CD1c-positive myeloid dendritic cell (primary cell): ENCODE measurements around the gene CDS2.
"Not testable (repeated sequence)": the region's sequence is repeated elsewhere in the genome, so short reads cannot be mapped to it uniquely, and the experiment has no call there.

Experiments
- DNase-seq: peaks from one replicate; pipeline ENCODE4 v3.0.0-alpha.2; 2016; ENCODE audit errors: extremely low spot score

Gene CDS2

DNA sequence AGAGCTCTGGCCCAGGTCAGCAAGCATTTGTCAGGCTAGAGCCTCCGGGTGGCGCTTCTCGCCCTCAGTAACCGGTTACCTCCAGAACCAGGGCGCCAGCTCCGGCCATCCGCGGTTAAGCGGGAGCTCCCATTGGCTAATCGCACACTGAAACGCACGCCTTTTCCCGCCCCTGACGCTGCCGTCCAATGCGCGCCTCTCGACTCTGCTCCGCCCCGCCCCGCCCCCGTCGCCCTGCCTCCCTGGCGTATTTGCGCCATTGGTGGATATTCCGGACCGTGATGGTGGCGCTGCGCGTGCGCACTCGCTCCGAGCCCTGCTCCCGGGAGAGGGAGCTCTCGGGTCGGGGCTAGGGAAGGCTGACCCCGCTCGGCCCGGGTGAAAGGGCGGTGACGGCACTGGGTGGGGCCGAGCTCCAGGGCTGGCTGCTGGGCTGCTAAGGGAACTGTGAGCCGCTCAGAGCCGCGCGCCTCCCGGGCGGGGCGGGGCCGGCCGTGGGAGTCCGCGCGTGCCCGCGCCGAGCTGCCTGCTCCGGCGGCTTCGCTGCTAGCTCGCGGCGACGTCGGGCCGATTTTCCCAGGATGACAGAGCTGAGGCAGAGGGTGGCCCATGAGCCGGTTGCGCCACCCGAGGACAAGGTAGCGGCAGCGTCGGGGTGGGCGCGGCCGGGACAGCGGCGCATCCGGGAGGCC is at the start of gene CDS2:
CDS2 (plus strand) TSS at position 497 of the 692 bp plus-strand sequence; CDS start at position 582, 85 bp downstream.
- peak; percentile 100 for DNase-seq

DNA sequence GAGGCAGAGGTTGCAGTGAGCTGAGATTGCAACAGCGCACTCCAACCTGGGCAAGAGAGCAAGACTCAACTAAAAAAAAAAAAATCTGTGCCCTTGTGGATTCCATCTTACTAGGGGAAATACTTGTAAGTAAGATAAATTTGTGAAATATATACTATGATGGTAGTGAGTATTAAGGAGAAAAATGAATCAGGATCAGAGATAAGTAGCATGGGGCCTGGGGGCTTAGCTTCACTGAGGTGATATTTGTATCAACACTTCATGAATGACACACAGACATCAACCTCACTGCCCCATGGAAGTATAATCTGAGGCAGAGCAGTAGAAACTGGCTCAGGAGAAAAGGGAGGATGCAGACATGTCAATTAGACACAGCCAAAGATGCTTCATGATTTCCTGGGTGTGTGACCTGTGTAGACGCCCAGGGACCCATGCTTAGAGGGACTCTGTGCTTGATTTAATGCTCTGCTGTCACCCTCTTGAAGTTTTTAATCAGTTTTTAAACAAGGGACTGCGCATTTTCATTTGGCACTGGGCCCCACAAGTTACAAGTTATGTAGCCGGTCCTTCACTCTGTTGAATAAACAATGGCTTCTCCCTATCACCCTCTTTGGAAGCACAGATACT is 48.9 kb upstream of the CDS2 start:
- peak; percentile 17 for DNase-seq

DNA sequence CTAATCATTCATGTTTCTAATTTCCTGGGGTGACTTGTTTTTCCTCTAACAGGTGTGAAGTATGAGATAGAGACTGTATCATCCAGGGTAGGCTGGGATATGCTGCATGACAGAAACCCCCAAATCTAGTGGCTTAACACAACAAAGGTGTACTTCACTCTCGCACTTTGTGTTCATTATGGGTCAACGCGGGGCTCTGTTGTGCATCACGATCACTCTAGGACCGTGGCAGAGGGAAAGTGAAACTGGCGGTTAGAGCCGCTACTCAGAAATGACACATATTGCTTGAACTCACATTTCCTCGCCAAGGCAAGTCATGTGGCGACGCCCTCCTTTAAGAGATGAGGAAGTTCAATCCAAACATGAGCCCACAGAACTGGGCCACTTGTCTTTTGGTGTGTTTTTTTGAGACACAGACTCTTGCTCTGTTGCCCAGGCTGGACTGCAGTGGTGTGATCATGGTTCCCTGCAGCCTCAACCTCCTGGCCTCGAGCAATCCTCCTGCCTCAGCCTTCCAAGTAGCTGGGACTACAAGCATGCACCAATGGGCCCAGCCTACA is 48.3 kb upstream of the CDS2 start:
- peak; percentile 95 for DNase-seq

DNA sequence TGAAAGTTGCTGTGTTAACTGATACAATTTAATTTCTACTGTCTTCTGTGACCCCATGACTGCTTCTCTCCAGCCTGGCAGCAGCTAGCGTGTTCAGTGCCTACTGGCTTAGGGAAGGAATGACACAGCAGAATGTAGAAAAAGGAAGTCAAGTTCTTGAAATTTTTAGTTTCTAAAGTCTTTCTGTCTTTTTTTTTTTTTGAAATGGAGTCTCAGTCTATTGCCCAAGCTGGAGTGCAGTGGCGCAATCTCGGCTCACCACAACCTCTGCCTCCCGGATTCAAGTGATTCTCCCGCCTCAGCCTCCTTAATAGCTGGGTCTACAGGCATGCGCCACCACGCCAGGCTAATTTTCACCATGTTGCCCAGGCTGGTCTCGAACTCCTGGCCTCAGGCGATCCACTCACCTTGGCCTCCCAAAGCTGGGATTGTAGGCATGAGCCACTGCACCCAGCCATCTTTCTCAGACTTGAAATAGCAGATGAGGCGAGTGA is 46.4 kb upstream of the CDS2 start:
- DNase-seq = peak; percentile 94

DNA sequence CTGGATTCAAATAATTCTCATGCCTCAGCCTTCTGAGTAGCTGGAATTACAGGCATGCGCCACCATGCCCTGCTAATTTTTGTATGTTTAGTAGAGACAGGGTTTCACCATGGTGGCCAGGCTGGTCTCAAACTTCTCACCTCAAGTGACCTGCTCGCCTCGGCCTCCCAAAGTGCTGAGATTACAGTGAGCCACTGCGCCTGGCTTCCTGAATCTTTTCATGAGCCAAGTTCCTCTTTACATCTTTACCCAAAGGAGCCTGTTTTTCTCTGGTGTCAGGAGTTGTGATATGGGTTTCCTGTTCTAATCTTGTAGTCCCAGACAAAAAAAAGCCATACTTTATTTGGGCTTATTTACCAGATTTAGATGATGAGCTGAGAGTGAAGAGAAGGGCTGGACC is 41.4 kb upstream of the CDS2 start:
- DNase-seq = peak; percentile 74

DNA sequence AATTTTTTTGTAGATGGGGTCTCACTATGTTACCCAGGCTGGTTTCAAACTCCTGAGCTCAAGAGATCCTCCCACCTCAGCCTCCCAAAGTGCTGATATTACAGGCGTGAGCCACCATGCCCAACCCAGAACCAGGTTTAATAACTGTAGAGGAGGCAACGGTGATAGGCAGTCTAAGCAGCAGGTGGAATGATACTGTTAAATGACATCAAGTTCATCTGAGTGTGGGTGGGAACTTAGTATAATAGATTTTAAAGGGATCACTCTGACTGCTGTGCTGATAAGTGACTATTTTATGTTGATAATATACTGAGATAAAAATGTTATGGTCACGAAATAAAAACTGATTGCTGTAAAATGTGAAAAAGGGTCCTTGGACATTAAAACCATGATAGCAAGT is 38.1 kb upstream of the CDS2 start:
- no peak for DNase-seq

DNA sequence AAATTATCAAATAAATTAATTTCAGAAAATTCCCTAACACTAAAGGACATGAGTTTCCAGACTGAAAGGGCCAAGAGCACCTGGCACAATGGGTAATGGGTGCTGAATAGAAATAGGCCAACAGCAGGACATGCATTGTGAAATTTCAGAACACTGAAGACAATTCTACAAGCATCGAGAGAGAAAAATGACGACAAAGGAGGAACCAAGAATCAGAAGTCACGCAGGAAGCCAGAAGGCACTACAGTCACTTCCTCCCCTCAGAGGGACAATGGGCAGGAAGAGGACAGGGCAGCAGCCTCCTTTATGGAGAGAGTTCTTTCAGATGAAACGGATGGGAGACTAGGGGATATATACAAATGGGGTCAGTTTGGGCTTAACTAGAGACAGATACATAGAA is 36.6 kb upstream of the CDS2 start:
- DNase-seq = peak; percentile 91

DNA sequence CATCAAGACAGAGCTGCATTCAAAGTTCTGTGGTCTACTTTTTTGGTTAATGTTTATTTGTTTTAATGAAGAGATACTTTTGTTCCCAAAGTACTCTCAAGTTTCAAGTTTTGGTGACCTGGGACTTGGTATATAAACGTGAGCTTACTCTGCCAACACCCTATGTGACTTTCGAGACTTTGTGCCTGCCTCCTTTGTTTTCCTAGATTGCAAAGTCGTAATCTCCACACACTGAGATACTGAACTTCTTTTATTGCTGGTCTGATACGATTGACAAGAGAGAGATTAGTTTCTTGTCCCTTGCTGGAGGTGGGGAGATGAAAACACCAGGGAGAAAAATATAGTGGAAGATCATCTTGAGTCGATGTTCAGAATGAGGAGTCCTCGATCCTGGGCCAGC is 34.9 kb upstream of the CDS2 start:
- no peak for DNase-seq

DNA sequence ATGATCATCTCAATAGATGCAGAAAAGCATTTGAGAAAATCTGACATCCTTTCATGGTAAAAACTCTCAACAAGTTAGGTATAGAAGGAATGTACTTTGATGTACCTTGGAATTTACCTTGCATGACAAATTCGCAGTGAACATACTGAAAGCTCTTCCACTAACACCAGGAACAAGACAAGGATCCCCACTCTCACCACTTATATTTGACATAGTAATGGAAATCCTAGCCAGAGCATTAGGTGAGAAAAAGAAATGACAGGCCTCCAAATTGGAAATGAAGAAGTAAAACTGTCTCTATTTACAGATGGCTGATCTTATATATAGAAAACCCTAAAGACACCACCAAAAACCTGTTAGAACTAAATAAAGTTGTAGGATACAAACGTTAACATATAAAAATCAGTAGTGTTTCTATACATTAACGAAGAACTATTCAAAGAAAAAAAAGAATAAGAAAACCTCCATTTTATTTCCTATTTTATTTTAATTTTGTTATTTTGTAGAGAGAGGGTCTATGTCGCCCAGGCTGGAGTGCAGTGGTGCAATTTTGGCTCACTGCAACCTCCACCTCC is 34.0 kb upstream of the CDS2 start:
- no peak for DNase-seq

DNA sequence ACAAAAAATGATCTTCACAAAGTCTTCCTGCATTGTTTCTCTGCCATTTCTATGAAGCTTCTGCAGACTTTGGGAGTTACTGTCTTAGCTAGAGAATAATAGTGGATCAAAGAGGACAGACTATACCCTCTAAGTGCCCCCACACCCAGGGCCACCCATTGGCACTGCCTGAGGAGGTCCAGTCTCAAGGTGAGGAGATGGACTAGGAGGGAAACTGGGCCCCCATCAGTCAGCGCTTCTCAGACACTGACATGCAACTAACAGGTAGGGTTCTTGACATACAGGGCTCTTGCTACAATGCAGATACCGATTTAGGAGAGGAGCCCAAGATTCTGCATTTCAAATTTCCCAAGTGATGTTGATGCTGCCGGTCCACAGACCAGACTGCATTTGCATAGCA is 31.4 kb upstream of the CDS2 start:
- no peak for DNase-seq

DNA sequence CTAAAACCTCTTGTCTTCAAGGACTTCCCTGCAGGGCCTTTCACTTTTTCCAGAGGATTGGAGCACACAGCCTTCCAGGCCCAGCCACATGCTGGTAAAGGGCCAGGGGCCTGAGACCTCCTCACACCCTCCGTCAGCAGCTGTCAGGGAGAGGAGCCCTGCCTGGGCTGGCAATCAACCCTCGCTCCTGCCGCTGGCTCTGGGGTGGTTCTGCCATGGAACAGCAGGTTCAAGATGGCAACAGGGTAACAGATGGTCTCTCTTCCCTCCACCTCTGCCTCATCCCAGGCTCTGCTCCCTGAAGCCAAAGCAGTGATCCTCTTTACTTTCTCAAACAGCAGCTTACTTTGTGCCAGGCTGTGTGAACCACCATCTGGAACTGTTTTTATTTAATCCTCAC is 30.9 kb upstream of the CDS2 start:
- DNase-seq = no peak

DNA sequence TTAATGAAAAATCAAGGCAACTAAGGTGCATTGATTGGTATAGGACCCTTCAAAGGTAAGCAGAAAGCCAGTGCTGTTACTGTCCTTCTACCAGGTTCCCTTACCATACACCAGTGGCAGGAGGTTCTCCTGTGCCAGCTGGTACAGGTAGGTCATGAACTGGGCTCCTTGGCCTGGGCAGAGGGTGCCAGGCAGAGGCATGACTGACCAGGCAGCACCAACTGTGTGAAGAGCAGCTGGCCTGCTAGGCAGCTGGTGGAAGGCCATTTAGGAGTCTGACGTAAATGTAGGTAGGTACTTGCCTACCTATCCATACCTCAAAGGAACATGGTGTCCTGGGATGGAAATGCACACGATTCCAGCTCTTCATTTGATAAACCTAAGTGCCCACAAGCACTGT is 30.3 kb upstream of the CDS2 start:
- no peak for DNase-seq

DNA sequence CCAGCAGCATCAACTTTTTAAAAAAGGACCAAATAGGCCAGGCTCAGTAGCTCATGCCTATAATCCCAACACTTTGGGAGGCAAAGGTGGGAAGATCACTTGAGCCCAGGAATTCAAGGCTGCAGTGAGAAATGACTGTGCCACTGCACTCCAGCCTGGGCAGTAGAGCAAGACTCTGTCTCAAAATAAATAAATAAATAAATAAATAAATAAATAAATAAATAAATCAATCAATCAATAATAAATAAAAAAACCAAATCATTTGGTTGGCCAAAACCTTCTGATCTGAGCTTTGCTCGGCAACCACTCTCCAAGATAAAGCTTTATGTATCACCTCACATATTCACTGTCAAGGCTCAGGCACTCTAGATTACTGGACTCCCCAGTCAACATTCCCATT is 27.8 kb upstream of the CDS2 start:
- not testable (repeated sequence) for DNase-seq

DNA sequence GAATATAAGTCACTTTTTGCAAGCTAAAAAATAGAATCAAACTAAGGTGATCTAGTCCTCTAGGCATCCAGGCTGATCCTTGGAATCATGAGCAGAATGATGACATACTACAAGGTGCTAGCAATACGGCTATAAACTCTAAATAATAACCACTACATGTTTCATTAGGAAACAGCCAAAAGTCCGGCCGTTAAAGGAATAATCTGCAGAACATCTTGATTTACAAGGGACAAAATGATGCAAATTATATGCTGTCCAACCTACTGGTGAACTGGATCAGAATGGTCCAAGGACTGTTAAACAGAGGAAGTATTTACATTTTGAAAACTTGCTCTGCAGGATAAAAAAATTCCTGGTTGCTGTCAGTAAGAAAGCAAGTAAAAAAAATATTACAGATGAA is 26.9 kb upstream of the CDS2 start:
- DNase-seq = not testable (repeated sequence)

DNA sequence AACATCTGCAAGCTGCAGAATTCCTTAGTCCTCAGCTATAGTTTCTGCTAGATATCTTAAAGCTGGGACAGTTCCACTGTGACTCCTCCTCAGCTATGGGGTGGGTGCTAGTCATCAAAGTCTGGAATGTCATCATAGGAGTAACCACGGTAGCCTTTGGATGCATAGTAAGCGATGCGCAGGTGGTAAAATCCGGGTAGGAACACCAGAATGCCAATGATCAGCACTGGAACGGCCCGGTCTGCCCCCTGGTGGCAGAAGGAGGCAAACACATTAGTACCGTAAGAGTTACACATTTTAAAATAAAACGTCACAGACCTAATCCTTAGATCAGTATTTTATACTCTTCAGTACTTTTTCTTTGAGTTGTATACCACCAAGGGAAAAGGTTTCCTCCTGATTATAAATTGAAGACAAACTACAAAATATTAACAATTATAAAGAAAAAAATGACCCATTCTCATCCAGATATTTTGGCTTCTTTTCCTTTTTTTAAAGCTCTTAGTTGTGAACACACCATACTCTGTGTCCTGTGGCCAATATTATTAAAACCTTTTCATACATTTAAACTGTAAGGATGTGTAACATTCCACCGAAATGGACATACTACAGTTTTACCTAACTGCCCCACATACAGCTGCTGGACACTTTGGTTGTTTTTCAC is 26.0 kb upstream of the CDS2 start:
- peak; percentile 84 for DNase-seq

DNA sequence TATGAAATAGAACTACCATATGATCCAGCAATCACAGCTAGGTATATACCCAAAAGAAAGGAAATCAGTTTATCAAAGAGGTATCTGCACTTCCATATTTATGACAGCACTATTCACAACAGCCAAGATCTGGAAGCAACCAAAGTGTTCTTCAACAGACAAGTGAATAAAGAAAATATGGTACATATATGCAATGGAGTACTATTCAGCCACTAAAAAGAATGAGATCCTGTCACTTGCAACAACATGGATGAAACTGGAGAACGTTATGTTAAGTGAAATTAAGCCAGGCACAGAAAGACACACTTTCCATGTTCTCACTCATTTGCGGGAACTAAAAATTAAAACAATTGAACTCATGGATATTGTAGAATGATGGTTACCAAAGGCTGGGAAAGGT is 22.3 kb upstream of the CDS2 start:
- no peak for DNase-seq

DNA sequence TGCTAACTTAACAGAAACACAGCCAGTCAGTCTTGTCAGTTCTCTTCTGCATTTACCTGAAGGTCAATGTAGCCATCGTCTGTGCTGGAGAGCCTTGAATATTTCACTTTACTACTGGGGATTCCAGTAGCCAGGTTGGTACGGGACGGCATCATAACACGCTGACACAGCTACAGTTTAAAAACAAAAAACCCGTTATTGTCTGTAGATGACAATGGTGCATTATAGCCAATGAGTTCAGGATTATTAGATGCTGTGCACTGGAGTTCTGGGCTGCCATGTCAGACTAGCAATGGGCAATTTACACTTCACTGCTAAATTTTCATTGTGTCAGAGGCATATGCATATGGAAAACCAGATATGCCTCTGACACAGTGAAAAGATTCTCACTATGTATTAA is 17.5 kb upstream of the CDS2 start:
- DNase-seq = no peak

DNA sequence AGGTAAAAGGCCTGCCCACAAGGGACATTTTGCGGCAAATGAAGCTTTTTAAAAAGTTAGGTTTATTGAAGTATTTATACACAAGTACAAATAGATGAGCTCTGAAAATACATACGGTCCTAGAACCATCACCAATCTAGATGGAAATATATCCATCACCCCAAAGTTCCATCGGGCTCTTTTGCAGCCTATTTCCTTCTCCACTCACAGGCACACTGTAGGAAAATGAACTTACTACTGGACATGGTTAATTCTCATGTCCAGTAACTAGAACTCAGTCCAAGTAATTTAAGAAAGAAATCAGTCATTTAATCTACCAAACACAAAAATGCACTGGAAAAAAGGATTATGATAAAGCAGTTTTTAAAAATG is 13.2 kb upstream of the CDS2 start:
- DNase-seq = no peak

DNA sequence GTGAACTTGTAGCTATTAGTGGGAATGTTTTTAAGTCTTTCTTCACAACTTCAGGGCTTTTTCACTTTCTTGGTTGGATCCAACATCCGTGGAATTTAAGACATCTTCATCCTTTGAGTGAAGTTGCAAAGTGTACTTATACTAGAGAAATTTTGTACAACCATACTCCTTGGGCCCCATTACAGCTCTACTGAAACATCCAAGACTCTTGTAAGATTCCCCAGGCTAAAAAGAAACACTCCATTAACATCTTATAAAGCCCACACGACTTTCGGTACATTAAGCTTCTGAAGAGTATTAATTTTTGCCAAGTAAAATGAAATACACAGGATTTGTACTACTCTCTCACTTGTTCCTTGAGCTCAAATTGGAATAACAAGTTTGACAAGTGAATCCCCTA is 12.4 kb upstream of the CDS2 start:
- DNase-seq = no peak

DNA sequence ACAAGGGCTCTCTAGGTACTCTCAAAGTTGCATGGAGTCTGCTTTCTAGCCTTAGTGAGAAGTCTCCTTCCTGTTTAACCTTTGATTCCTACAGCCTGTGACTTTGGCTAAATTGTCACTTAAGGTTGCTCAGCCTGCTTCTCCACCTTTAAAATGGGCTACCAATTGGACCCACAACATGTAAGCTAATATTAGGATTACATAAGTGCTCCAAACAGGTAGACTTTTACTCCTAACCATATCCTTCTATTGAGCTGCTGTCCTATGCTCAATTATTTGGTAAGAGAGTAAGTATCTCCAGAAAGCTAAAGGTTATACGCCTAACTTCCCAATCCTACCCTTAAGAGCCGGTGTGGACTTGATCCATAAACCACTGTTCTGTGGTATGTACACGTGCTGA is 9.9 kb upstream of the CDS2 start:
- DNase-seq = no peak

DNA sequence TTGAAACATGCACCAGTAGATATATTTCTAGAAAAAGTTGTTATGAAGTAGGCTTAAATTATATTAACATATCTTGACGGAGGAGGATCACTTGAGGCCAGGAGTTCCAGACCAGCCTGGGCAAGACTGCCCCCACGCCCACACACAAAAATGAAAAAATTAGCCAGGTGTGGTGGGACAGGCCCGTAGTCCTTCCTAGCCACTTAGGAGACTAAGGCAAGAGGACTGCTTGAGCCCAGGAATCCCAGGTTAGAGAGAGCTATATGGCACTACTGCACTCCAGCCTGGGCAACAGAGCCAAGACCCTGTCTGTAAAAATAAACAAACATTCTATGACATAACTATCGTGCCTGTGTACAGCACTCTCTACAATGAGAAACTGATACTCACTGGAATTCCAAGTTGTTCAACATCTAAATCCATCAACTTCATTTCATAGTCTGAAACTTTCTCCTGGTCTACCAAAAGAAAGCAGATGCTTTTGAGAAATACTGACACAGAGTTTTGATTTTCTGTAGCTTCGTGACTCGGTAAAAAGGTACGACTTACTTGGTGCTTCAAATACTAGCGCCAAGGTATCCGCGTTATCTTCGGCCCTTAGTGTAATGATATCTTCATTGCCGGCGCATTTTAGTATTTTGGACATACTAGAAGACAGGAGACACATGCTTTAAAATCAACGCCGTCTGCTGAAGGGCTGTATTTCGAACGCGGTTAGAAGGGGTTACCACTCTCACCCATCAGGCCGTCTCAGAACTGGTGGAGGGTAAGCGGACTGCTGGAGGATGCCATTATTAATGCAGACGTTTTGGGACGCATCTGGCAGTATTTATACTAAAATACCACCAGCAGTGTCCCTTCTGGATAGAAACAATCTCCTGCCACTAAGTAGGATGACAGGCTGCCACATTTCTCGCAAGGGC is 8.3 kb upstream of the CDS2 start:
- no peak for DNase-seq

DNA sequence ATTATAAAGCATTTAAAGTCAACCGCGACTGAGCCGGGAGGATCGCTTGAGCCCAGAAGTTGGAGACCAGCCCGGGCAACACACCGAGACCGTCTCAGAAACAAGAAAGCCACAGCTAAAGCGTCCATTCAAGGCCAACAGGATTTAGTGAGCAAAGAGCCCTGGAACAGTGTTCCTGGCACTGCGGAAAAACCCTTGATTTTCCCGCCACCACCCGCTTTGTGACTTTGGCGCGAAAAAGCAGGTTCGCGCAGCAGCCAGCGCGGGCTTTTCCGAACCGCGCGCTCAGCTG is 7.7 kb upstream of the CDS2 start:
- no peak for DNase-seq
